Natural killer cell (primary cell): Measurements from ENCODE around the gene RANBP17. TPM values are rescaled to one million over a fixed set of nuclear protein-coding genes. Genes with fewer than 3 reads are reported as not detected.
A peak's percentile ranks its signal among the peaks of the same experiment; 100 is the strongest.

Source experiments
- ATAC-seq, 3 donors: fragments of 150-1000 bp in 2 of 3; fragments of 200-7000 bp in 1 of 3; cut with Tn5 transposase; 1 replicate in 1 of 3; 2 replicates in 2 of 3; pipeline ENCODE4 v1.10.0; 2021; ENCODE audit warnings: mild to moderate bottlenecking in 2 of 3, moderate library complexity in 2 of 3
- DNase-seq, 2 donors: peaks; one replicate each; pipeline versions ENCODE4 v3.0.0 to v3.0.0-alpha.2; 2013 to 2021; ENCODE audit warnings: mixed read lengths in 1 of 2
- H3K27ac ChIP-seq: one replicate; pipeline ENCODE4 v1.5.1; 2013; ENCODE audit warnings: mild to moderate bottlenecking, low read length
- H3K27me3 ChIP-seq: one replicate; pipeline ENCODE4 v1.6.1; 2013; ENCODE audit warnings: low read length; ENCODE audit not compliant: control insufficient read depth, insufficient read depth
- H3K36me3 ChIP-seq: one replicate; pipeline ENCODE4 v1.6.1; 2013; ENCODE audit warnings: low read length; ENCODE audit not compliant: control insufficient read depth, insufficient read depth
- H3K4me1 ChIP-seq: one replicate; pipeline ENCODE4 v1.6.1; 2013; ENCODE audit warnings: low read length; ENCODE audit not compliant: control insufficient read depth, insufficient read depth
- H3K4me3 ChIP-seq: one replicate; pipeline ENCODE4 v1.5.1; 2013; ENCODE audit warnings: low read length
- H3K9me3 ChIP-seq: one replicate; pipeline ENCODE4 v1.6.1; 2013; ENCODE audit warnings: low read length; ENCODE audit not compliant: control insufficient read depth, insufficient read depth
- H3K27ac Mint-ChIP-seq, 2 donors: one replicate each; pipeline ENCODE4 v1.8.0; 2022; ENCODE audit warnings: mild to moderate bottlenecking in 2 of 2, mixed read lengths in 2 of 2, moderate library complexity in 1 of 2
- H3K27me3 Mint-ChIP-seq, 2 donors: one replicate each; pipeline ENCODE4 v1.8.0; 2022; ENCODE audit warnings: low read depth in 2 of 2, mixed read lengths in 2 of 2
- H3K36me3 Mint-ChIP-seq: one replicate; pipeline ENCODE4 v1.8.0; 2022; ENCODE audit warnings: mixed read lengths
- H3K4me1 Mint-ChIP-seq, 2 donors: one replicate each; pipeline ENCODE4 v1.8.0; 2022; ENCODE audit warnings: mixed read lengths in 2 of 2
- H3K4me3 Mint-ChIP-seq: one replicate; pipeline ENCODE4 v1.8.0; 2022; ENCODE audit warnings: mild to moderate bottlenecking, moderate library complexity, mixed read lengths
- H3K9me3 Mint-ChIP-seq, 2 donors: one replicate each; pipeline ENCODE4 v1.8.0; 2022; ENCODE audit warnings: mixed read lengths in 2 of 2
- CTCF ChIP-seq: fragments of 200-600 bp; IDR thresholded peaks from one replicate; pipeline ENCODE4 v1.8.0; 2022; ENCODE audit warnings: antibody characterized with exemption
- WGBS: methylation state at CpG from one replicate; pipeline ENCODE4 v1.1.7; 2013; ENCODE audit warnings: missing lambda C conversion rate; ENCODE audit not compliant: insufficient coverage; 5-methylcytosine and 5-hydroxymethylcytosine counted together
- intact Hi-C: fragments of 100-400 bp; cut with micrococcal nuclease; formaldehyde crosslinking; loops from one replicate; pipeline ENCODE4 v1.14.2; 2022
- total RNA-seq, 4 donors: library from RNA; stranded (reverse); fragments of 120-200 nt in 1 of 4; gene quantifications; one replicate each; pipeline versions ENCODE4 v1.2.3 to v1.2.4, GENCODE V29; 2013 to 2022

The RANBP17 gene
- total RNA-seq, 3 donors from 2014 or later (not counting 1 experiment from before 2014, with no cell fraction given), result 11.2 to 15.0 (median 12.6) TPM

- WGBS, result 99% methylated on average over 3 of the region's 5 CpGs
- Mint-ChIP-seq H3K27me3 (peaks cover 0 to 14% of the 10 kb centered on the region in 2 donors), H3K4me1 (peaks cover 21 to 23% of the 10 kb centered on the region in 2 donors), H3K4me3 (peak overlapping the region; percentile 88), H3K27ac (peak overlapping the region; percentile 44 to 50), H3K36me3 (peaks cover 14% of the 10 kb centered on the region), H3K9me3 (peaks cover 11 to 17% of the 10 kb centered on the region in 2 donors)
- intact Hi-C loops, result no loop called here
- H3K4me3 ChIP-seq, result no peak overlapping the region
- no peaks in the 10 kb centered on the region for H3K36me3 ChIP-seq
- no peaks in the 10 kb centered on the region for H3K27me3 ChIP-seq
- DNase-seq, result no peak
- peaks cover 4% of the 10 kb centered on the region for H3K4me1 ChIP-seq
- H3K27ac ChIP-seq, result no peak overlapping the region
- peaks cover 6% of the 10 kb centered on the region for H3K9me3 ChIP-seq
- ATAC-seq, result peak in 1 of 3 donors; percentile 4
- TF ChIP-seq CTCF, result no peak
These were observed 776 bp upstream of the RANBP17 start for GRCh38 chr5:170860818-170861666.

GRCh38 chr5:170861667-170861916, 226 bp upstream of the RANBP17 start:
- intact Hi-C loops, result no loop called here
- peaks cover 0 to 14% of the 10 kb centered on the region in 2 donors for H3K27me3 Mint-ChIP-seq
- H3K36me3 Mint-ChIP-seq, result peaks cover 14% of the 10 kb centered on the region
- H3K27me3 ChIP-seq, result no peaks in the 10 kb centered on the region
- H3K4me1 Mint-ChIP-seq, result peaks cover 21 to 23% of the 10 kb centered on the region in 2 donors
- no peak for TF ChIP-seq CTCF
- peaks cover 11 to 17% of the 10 kb centered on the region in 2 donors for H3K9me3 Mint-ChIP-seq
- peak overlapping the region; percentile 44 to 50 for H3K27ac Mint-ChIP-seq
- no peak overlapping the region for H3K4me3 ChIP-seq
- peaks cover 4% of the 10 kb centered on the region for H3K4me1 ChIP-seq
- DNase-seq, result no peak
- ATAC-seq, result no peak
- peak overlapping the region; percentile 88 for H3K4me3 Mint-ChIP-seq
- no peak overlapping the region for H3K27ac ChIP-seq
- 25% methylated on average over 26 of the region's 26 CpGs for WGBS
- H3K36me3 ChIP-seq, result no peaks in the 10 kb centered on the region
- peaks cover 6% of the 10 kb centered on the region for H3K9me3 ChIP-seq

GRCh38 chr5:170863646-170864045, 1.8 kb downstream of the RANBP17 start:
- intact Hi-C loops, result no loop called here
- no peaks in the 10 kb centered on the region for H3K36me3 ChIP-seq
- peak overlapping the region; percentile 42 for H3K4me3 Mint-ChIP-seq
- peaks cover 6% of the 10 kb centered on the region for H3K9me3 ChIP-seq
- TF ChIP-seq CTCF, result no peak
- H3K9me3 Mint-ChIP-seq, result peaks cover 11 to 16% of the 10 kb centered on the region in 2 donors
- no peaks in the 10 kb centered on the region for H3K27me3 ChIP-seq
- no peak overlapping the region for H3K27ac Mint-ChIP-seq
- no peak overlapping the region for H3K4me3 ChIP-seq
- 100% methylated on average over 1 of the region's 3 CpGs for WGBS
- peaks cover 4% of the 10 kb centered on the region for H3K4me1 ChIP-seq
- H3K4me1 Mint-ChIP-seq, result peaks cover 21 to 27% of the 10 kb centered on the region in 2 donors
- ATAC-seq (no peak), DNase-seq (no peak)
- H3K27ac ChIP-seq, result no peak overlapping the region
- peaks cover 14% of the 10 kb centered on the region for H3K36me3 Mint-ChIP-seq
- H3K27me3 Mint-ChIP-seq, result peaks cover 0 to 13% of the 10 kb centered on the region in 2 donors
